Measurements from ENCODE around the gene GABBR2. TPM values are rescaled to one million over a fixed set of nuclear protein-coding genes. Genes with fewer than 3 reads are reported as not detected.

Gene GABBR2
- total and polyA plus RNA-seq, 9 of the 15 experiments (the other 6 are each of a cell fraction or from before 2014, with no cell fraction given) = 0.15 to 1.9 (median 0.32) TPM

DNA sequence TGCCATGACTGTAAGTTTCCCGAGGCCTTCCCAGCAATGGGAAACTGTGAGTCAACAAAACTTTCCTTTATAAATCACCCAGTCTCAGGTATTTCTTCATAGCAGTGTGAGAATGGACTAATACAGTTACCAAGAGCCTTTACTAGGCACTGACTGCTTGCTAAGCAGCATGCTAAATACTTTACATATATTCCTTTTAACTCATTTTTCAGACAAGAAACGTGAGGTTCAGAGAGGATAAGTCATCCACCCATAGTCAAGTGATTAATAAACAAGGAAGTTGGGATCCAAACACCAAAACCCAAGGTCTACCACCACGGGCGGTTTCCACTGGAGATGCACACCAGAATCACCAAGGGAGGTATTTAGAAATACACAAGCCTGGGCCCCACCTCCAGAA, 50.8 kb downstream of the GABBR2 start:
- no peak overlapping the region for H3K9ac ChIP-seq (ENCODE audit: insufficient read depth in 1 of 2, low read depth in 2 of 2, low read length in 2 of 2)
- H3K27me3 ChIP-seq (ENCODE audit: control insufficient read depth in 2 of 2, insufficient read depth in 2 of 2, low read length in 2 of 2) = peaks cover 17 to 29% of the 10 kb centered on the region in 2 experiments
- FAIRE-seq = no peak
- H3K27ac ChIP-seq (ENCODE audit: extremely low read depth, low read depth, low read length) = no peak overlapping the region
- in situ Hi-C loops (cut with MboI) (no loop called here), intact Hi-C loops (cut with micrococcal nuclease) (no loop called here)
- no peak overlapping the region for H3K4me2 ChIP-seq (ENCODE audit: insufficient read depth, low read length)
- no peaks in the 10 kb centered on the region for H3K79me2 ChIP-seq (ENCODE audit: control insufficient read depth, insufficient read depth, low read length)
- POLR2A ChIA-PET = interaction anchor here (1.2 kb wide), 1 partner anchor 573 kb away, joined by 3 read pairs; no protein-coding TSS in a partner anchor
- H4K20me1 ChIP-seq (replicated peaks; ENCODE audit: control insufficient read depth, insufficient read depth, low read length) = no peaks in the 10 kb centered on the region
- CTCF ChIA-PET (ENCODE audit: low intra/inter-chr PET ratio) = no interaction called here
- TF ChIP-seq, protein P1, sequence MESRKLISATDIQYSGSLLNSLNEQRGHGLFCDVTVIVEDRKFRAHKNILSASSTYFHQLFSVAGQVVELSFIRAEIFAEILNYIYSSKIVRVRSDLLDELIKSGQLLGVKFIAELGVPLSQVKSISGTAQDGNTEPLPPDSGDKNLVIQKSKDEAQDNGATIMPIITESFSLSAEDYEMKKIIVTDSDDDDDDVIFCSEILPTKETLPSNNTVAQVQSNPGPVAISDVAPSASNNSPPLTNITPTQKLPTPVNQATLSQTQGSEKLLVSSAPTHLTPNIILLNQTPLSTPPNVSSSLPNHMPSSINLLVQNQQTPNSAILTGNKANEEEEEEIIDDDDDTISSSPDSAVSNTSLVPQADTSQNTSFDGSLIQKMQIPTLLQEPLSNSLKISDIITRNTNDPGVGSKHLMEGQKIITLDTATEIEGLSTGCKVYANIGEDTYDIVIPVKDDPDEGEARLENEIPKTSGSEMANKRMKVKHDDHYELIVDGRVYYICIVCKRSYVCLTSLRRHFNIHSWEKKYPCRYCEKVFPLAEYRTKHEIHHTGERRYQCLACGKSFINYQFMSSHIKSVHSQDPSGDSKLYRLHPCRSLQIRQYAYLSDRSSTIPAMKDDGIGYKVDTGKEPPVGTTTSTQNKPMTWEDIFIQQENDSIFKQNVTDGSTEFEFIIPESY (CRISPR knock-in tag; IDR thresholded peaks at IDR 0.05) = no peak
- TF ChIP-seq SREBF2 (CRISPR knock-in tag; IDR thresholded peaks at IDR 0.05) = no peak
- no peak for TF ChIP-seq TBP (optimal IDR thresholded peaks at IDR 0.05; ENCODE audit: low read depth, low read length)
- TF ChIP-seq ZBTB5 (IDR thresholded peaks at IDR 0.05) = no peak
- no peak for TF ChIP-seq POU5F1 (IDR thresholded peaks at IDR 0.05; ENCODE audit: borderline replicate concordance, low read depth, low read length, partially characterized antibody)
- no peak for TF ChIP-seq MAFK (IDR thresholded peaks at IDR 0.05; ENCODE audit: low read length)
- TF ChIP-seq NELFE (IDR thresholded peaks at IDR 0.05; ENCODE audit: insufficient read depth, insufficient read length) = no peak
- TF ChIP-seq BRCA1 (IDR thresholded peaks at IDR 0.05) = no peak
- no peak for TF ChIP-seq BRCA1 (CRISPR knock-in tag; IDR thresholded peaks at IDR 0.05)
- TF ChIP-seq RBFOX2 (IDR thresholded peaks at IDR 0.05; ENCODE audit: low read depth, low read length) = no peak
- no peak for TF ChIP-seq RERE (CRISPR knock-in tag; IDR thresholded peaks at IDR 0.05; ENCODE audit: borderline replicate concordance)
- TF ChIP-seq MCM3 (IDR thresholded peaks at IDR 0.05) = no peak
- H2AFZ ChIP-seq (ENCODE audit: low read depth, low read length) = no peak overlapping the region
- no peaks in the 10 kb centered on the region for H3K4me1 ChIP-seq (replicated peaks in 1 of 2; ENCODE audit: control insufficient read depth in 2 of 2, insufficient read depth in 2 of 2, low read length in 2 of 2)
- 17% methylated on average over 4 of the region's 4 CpGs for WGBS (ENCODE audit: insufficient coverage, low coverage, missing lambda C conversion rate)
- H3K36me3 ChIP-seq (ENCODE audit: control insufficient read depth, insufficient read depth, low read length) = no peaks in the 10 kb centered on the region
- no TSS peak for BruUV-seq (replicated peaks)
- H3K9me1 ChIP-seq (ENCODE audit: control insufficient read depth, insufficient read depth, low read length) = no peaks in the 10 kb centered on the region
- no peak overlapping the region for H3K4me3 ChIP-seq
- no peaks in the 10 kb centered on the region for H3K9me3 ChIP-seq (replicated peaks; ENCODE audit: control insufficient read depth, insufficient read depth, low read depth, low read length)
- ATAC-seq = no peak
- no peak for DNase-seq (ENCODE audit: extremely low read depth in 1 of 4, low spot score in 3 of 4)

Measured in K562 (cell line).